HEK293 (cell line): ENCODE results near the gene XPNPEP1.

Source experiments
- BCL11A ChIP-seq: fragments of 450-650 bp; formaldehyde crosslinking; IDR thresholded peaks from 2 replicates; pipeline ENCODE4 v1.5.1; 2016; ENCODE audit warnings: low read depth, missing biosample characterization, missing genetic modification characterization
- CTCF ChIP-seq: fragments of 450-650 bp; formaldehyde crosslinking; IDR thresholded peaks from 2 replicates; pipeline ENCODE4 v1.5.1; 2016; ENCODE audit warnings: missing biosample characterization, missing genetic modification characterization
- GLI4 ChIP-seq: fragments of 450-650 bp; formaldehyde crosslinking; IDR thresholded peaks from 2 replicates; pipeline ENCODE4 v1.5.1; 2016; ENCODE audit warnings: missing biosample characterization, missing genetic modification characterization
- KLF17 ChIP-seq: fragments of 450-650 bp; formaldehyde crosslinking; IDR thresholded peaks from 2 replicates; pipeline ENCODE4 v1.5.1; 2016; ENCODE audit warnings: missing biosample characterization, missing genetic modification characterization
- KLF7 ChIP-seq: fragments of 450-650 bp; formaldehyde crosslinking; IDR thresholded peaks from 2 replicates; pipeline ENCODE4 v1.5.1; 2016; ENCODE audit warnings: missing biosample characterization, missing genetic modification characterization, borderline replicate concordance
- YY1 ChIP-seq: fragments of 450-650 bp; formaldehyde crosslinking; IDR thresholded peaks from 2 replicates; pipeline ENCODE4 v1.5.1; 2018; ENCODE audit warnings: missing biosample characterization, missing genetic modification characterization
- ZEB2 ChIP-seq: fragments of 450-650 bp; formaldehyde crosslinking; IDR thresholded peaks from 2 replicates; pipeline ENCODE4 v1.5.1; 2016; ENCODE audit warnings: missing biosample characterization, missing genetic modification characterization
- ZNF112 ChIP-seq: fragments of 450-650 bp; formaldehyde crosslinking; IDR thresholded peaks from 2 replicates; pipeline ENCODE4 v1.5.0; 2017; ENCODE audit warnings: missing biosample characterization, missing genetic modification characterization
- ZNF184 ChIP-seq: fragments of 450-650 bp; IDR thresholded peaks from 2 replicates; pipeline ENCODE4 v1.5.1; 2018; ENCODE audit warnings: missing biosample characterization, mild to moderate bottlenecking, missing genetic modification characterization
- ZNF211 ChIP-seq: fragments of 450-650 bp; formaldehyde crosslinking; IDR thresholded peaks from 2 replicates; pipeline ENCODE4 v1.5.1; 2016; ENCODE audit warnings: low read depth, missing biosample characterization, missing genetic modification characterization
- ZNF24 ChIP-seq: fragments of 450-650 bp; formaldehyde crosslinking; IDR thresholded peaks from 2 replicates; pipeline ENCODE4 v1.5.1; 2016; ENCODE audit warnings: missing biosample characterization, missing genetic modification characterization
- ZNF292 ChIP-seq: fragments of 450-650 bp; formaldehyde crosslinking; IDR thresholded peaks from 2 replicates; pipeline ENCODE4 v1.5.1; 2016; ENCODE audit warnings: low read depth, missing biosample characterization, missing genetic modification characterization, borderline replicate concordance
- ZNF449 ChIP-seq: fragments of 450-650 bp; formaldehyde crosslinking; IDR thresholded peaks from 2 replicates; pipeline ENCODE4 v1.5.1; 2017; ENCODE audit warnings: missing biosample characterization, mild to moderate bottlenecking, missing genetic modification characterization, moderate library complexity
- ZNF560 ChIP-seq: fragments of 450-650 bp; formaldehyde crosslinking; IDR thresholded peaks from 2 replicates; pipeline ENCODE4 v1.5.1; 2017; ENCODE audit warnings: missing biosample characterization, missing genetic modification characterization, borderline replicate concordance

GRCh38 chr10:109877546-109877945 is 45.8 kb downstream of the XPNPEP1 start:
- TF ChIP-seq ZNF211 (tag by site-specific recombination) (no peak), CTCF (tag by site-specific recombination) (no peak), ZNF184 (tag by site-specific recombination) (no peak), GLI4 (tag by site-specific recombination) (no peak), ZNF292 (no peak), KLF7 (tag by site-specific recombination) (no peak), BCL11A (tag by site-specific recombination) (no peak), ZNF24 (tag by site-specific recombination) (no peak), YY1 (no peak), ZNF560 (tag by site-specific recombination) (no peak), ZNF449 (tag by site-specific recombination) (no peak), ZNF112 (tag by site-specific recombination) (no peak), ZEB2 (tag by site-specific recombination) (no peak), KLF17 (tag by site-specific recombination) (no peak)
